WTC11 (cell line): Measurements from ENCODE around the gene SPESP1. TPM values are rescaled to one million over a fixed set of nuclear protein-coding genes. Genes with fewer than 3 reads are reported as not detected.

ENCODE experiments used
- ATAC-seq: fragments of 200-7000 bp; cut with Tn5 transposase; 2 replicates; pipeline ENCODE4 v1.10.0; 2021; ENCODE audit warnings: mild to moderate bottlenecking, moderate library complexity
- CTCF ChIA-PET: fragments of 300-600 bp; sonication (Branson Sonifier 250); formaldehyde crosslinking; loops from one replicate; lab custom pipeline; 2021; ENCODE audit warnings: antibody characterized with exemption; lab: Charles Lee
- POLR2A ChIA-PET: fragments of 350-600 bp; sonication (Branson Sonifier 250); formaldehyde crosslinking; loops from one replicate; lab custom pipeline; 2021; ENCODE audit warnings: antibody characterized with exemption; lab: Charles Lee
- DNase-seq: peaks from one replicate; pipeline ENCODE4 v3.0.0; 2021; ENCODE audit warnings: low spot score
- H3K27ac Mint-ChIP-seq: 2 replicates; pipeline ENCODE4 v1.8.0; 2021; ENCODE audit warnings: mixed read lengths
- H3K27me3 Mint-ChIP-seq: 2 replicates; pipeline ENCODE4 v1.8.0; 2021; ENCODE audit warnings: low read depth, mild to moderate bottlenecking, moderate library complexity, mixed read lengths
- H3K36me3 Mint-ChIP-seq: 2 replicates; pipeline ENCODE4 v1.8.0; 2021; ENCODE audit warnings: mixed read lengths
- H3K4me1 Mint-ChIP-seq: 2 replicates; pipeline ENCODE4 v1.8.0; 2022; ENCODE audit warnings: mixed read lengths
- H3K4me3 Mint-ChIP-seq: 2 replicates; pipeline ENCODE4 v1.8.0; 2021; ENCODE audit warnings: mild to moderate bottlenecking, moderate library complexity, mixed read lengths
- H3K9me3 Mint-ChIP-seq: 2 replicates; pipeline ENCODE4 v1.8.0; 2021; ENCODE audit warnings: mixed read lengths
- ATF2 ChIP-seq: sonication (generic); formaldehyde crosslinking; IDR thresholded peaks from 2 replicates; pipeline ENCODE4 v1.8.1; 2022; ENCODE audit warnings: low read depth, missing genetic modification reagents, borderline replicate concordance
- CREB1 ChIP-seq: sonication (generic); formaldehyde crosslinking; IDR thresholded peaks from 2 replicates; pipeline ENCODE4 v1.8.0; 2023; ENCODE audit warnings: mild to moderate bottlenecking, missing genetic modification reagents
- CTCF ChIP-seq: fragments of 200-600 bp; IDR thresholded peaks from 2 replicates; pipeline ENCODE4 v1.8.0; 2022; ENCODE audit warnings: antibody characterized with exemption
- E2F4 ChIP-seq: sonication (generic); formaldehyde crosslinking; IDR thresholded peaks from 2 replicates; pipeline ENCODE4 v1.8.1; 2022; ENCODE audit warnings: low read depth, mild to moderate bottlenecking, moderate library complexity, missing genetic modification reagents, borderline replicate concordance
- FOXP1 ChIP-seq: sonication (generic); formaldehyde crosslinking; IDR thresholded peaks from 2 replicates; pipeline ENCODE4 v1.8.0; 2022; ENCODE audit warnings: missing genetic modification reagents, mild to moderate bottlenecking, moderate library complexity, borderline replicate concordance
- HMGA2 ChIP-seq: fragments of 250-450 bp; sonication (Bioruptor Pico); IDR thresholded peaks from 2 replicates; pipeline ENCODE4 v1.4.0; 2021; ENCODE audit warnings: mild to moderate bottlenecking, moderate library complexity
- MLX ChIP-seq: sonication (generic); formaldehyde crosslinking; IDR thresholded peaks from 2 replicates; pipeline ENCODE4 v1.8.1; 2023; ENCODE audit warnings: mild to moderate bottlenecking, missing genetic modification reagents, moderate library complexity
- NR1H2 ChIP-seq: sonication (generic); formaldehyde crosslinking; IDR thresholded peaks from 2 replicates; pipeline ENCODE4 v1.9.0; 2021; ENCODE audit warnings: mild to moderate bottlenecking, moderate library complexity, missing genetic modification reagents
- NR3C1 ChIP-seq: sonication (generic); formaldehyde crosslinking; conservative IDR thresholded peaks from 2 replicates; pipeline ENCODE4 v1.8.1; 2023; ENCODE audit warnings: low read depth, mild to moderate bottlenecking, missing genetic modification reagents
- PRDM15 ChIP-seq: sonication (generic); formaldehyde crosslinking; IDR thresholded peaks from 2 replicates; pipeline ENCODE4 v1.8.0; 2022; ENCODE audit warnings: missing genetic modification reagents
- PRRX2 ChIP-seq: fragments of 250-450 bp; sonication (Bioruptor Pico); IDR thresholded peaks from 2 replicates; pipeline ENCODE4 v1.8.0; 2021; ENCODE audit warnings: mild to moderate bottlenecking
- SOX15 ChIP-seq: fragments of 250-450 bp; sonication (Bioruptor Pico); IDR thresholded peaks from 2 replicates; pipeline ENCODE4 v1.9.0; 2021; ENCODE audit warnings: mild to moderate bottlenecking
- TEAD4 ChIP-seq: sonication (generic); formaldehyde crosslinking; IDR thresholded peaks from 2 replicates; pipeline ENCODE4 v1.8.0; 2022; ENCODE audit warnings: mild to moderate bottlenecking, missing genetic modification reagents
- ZBTB21 ChIP-seq: sonication (generic); formaldehyde crosslinking; IDR thresholded peaks from 2 replicates; pipeline ENCODE4 v1.8.1; 2023; ENCODE audit warnings: mild to moderate bottlenecking, missing genetic modification reagents, borderline replicate concordance
- ZNF138 ChIP-seq: sonication (generic); formaldehyde crosslinking; conservative IDR thresholded peaks from 2 replicates; pipeline ENCODE4 v1.8.1; 2022; ENCODE audit warnings: mild to moderate bottlenecking, moderate library complexity, missing genetic modification reagents
- ZNF219 ChIP-seq: sonication (generic); formaldehyde crosslinking; IDR thresholded peaks from 2 replicates; pipeline ENCODE4 v1.8.0; 2023; ENCODE audit warnings: missing genetic modification reagents, mild to moderate bottlenecking, borderline replicate concordance
- ZNF396 ChIP-seq: fragments of 250-450 bp; sonication (Bioruptor Pico); IDR thresholded peaks from 2 replicates; pipeline ENCODE4 v1.8.0; 2021; ENCODE audit warnings: mild to moderate bottlenecking, moderate library complexity, borderline replicate concordance
- total RNA-seq: library from RNA; stranded (reverse); gene quantifications from 3 replicates; pipeline ENCODE4 v1.2.3, GENCODE V29; 2021
- TF ChIP-seq, protein P1 (sequence below): sonication (generic); formaldehyde crosslinking; IDR thresholded peaks from 2 replicates; pipeline ENCODE4 v1.8.1; 2023; ENCODE audit warnings: mild to moderate bottlenecking, missing genetic modification reagents, moderate library complexity
- TF ChIP-seq, protein P2 (sequence below): sonication (generic); formaldehyde crosslinking; IDR thresholded peaks from 2 replicates; pipeline ENCODE4 v1.8.0; 2022; ENCODE audit warnings: mild to moderate bottlenecking, missing genetic modification reagents

The SPESP1 gene
- total RNA-seq, 1 experiment from 2014 or later = not detected

DNA sequence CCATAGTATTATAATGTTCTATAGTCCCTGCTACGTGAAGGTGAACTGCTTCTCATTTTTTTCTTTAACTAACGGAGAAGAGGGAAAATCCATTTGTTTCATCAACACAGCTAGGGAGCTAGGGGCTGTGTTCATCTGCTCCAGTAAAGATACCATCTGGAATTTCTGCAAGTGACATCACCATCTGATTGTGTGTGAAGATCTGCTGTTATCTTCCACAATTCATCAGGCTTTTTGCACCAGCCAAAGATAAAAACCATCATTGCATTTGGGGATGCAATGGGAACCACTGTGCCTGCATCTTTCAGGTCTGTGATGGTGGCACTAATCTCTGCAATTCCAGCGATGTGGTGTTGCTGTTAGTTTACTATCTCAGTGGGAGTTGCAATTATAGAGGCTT, 48.7 kb downstream of the SPESP1 start:
- Mint-ChIP-seq H3K27ac (no peak overlapping the region), H3K4me1 (no peaks in the 10 kb centered on the region), H3K36me3 (peaks cover 20% of the 10 kb centered on the region), H3K4me3 (no peak overlapping the region), H3K9me3 (peaks cover 70% of the 10 kb centered on the region), H3K27me3 (peaks cover 15% of the 10 kb centered on the region)
- POLR2A ChIA-PET = no interaction called here
- TF ChIP-seq, protein P1, sequence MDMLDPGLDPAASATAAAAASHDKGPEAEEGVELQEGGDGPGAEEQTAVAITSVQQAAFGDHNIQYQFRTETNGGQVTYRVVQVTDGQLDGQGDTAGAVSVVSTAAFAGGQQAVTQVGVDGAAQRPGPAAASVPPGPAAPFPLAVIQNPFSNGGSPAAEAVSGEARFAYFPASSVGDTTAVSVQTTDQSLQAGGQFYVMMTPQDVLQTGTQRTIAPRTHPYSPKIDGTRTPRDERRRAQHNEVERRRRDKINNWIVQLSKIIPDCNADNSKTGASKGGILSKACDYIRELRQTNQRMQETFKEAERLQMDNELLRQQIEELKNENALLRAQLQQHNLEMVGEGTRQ (CRISPR knock-in tag) = no peak
- TF ChIP-seq NR3C1 (CRISPR knock-in tag) = no peak
- TF ChIP-seq ZNF138 (CRISPR knock-in tag) = no peak
- TF ChIP-seq MLX (CRISPR knock-in tag) = no peak
- TF ChIP-seq TEAD4 = no peak
- TF ChIP-seq E2F4 (CRISPR knock-in tag) = no peak
- TF ChIP-seq SOX15 (CRISPR knock-in tag) = no peak
- TF ChIP-seq HMGA2 (CRISPR knock-in tag) = no peak
- no peak for TF ChIP-seq CREB1 (CRISPR knock-in tag)
- no peak for TF ChIP-seq ZBTB21 (CRISPR knock-in tag)
- TF ChIP-seq CTCF = no peak
- TF ChIP-seq ATF2 (CRISPR knock-in tag) = no peak
- no peak for TF ChIP-seq NR1H2 (CRISPR knock-in tag)
- ATAC-seq (no peak), DNase-seq (no peak)
- CTCF ChIA-PET = no interaction called here

- ChIA-PET POLR2A (no interaction called here), CTCF (no interaction called here)
- no peak for DNase-seq
- no peaks in the 10 kb centered on the region for H3K4me1 Mint-ChIP-seq
- no peak for TF ChIP-seq ZNF396
- no peak for TF ChIP-seq FOXP1 (CRISPR knock-in tag)
- TF ChIP-seq HMGA2 (CRISPR knock-in tag) = no peak
- TF ChIP-seq, protein P2, sequence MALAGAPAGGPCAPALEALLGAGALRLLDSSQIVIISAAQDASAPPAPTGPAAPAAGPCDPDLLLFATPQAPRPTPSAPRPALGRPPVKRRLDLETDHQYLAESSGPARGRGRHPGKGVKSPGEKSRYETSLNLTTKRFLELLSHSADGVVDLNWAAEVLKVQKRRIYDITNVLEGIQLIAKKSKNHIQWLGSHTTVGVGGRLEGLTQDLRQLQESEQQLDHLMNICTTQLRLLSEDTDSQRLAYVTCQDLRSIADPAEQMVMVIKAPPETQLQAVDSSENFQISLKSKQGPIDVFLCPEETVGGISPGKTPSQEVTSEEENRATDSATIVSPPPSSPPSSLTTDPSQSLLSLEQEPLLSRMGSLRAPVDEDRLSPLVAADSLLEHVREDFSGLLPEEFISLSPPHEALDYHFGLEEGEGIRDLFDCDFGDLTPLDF (CRISPR knock-in tag) = no peak
- no peak for TF ChIP-seq PRRX2 (CRISPR knock-in tag)
- TF ChIP-seq PRDM15 = no peak
- TF ChIP-seq ZNF219 = no peak
- no peak for TF ChIP-seq CTCF
- H3K27me3 Mint-ChIP-seq = peaks cover 14% of the 10 kb centered on the region
- peaks cover 65% of the 10 kb centered on the region for H3K9me3 Mint-ChIP-seq
- H3K4me3 Mint-ChIP-seq = no peak overlapping the region
- no peak overlapping the region for H3K27ac Mint-ChIP-seq
- peaks cover 20% of the 10 kb centered on the region for H3K36me3 Mint-ChIP-seq
- no peak for ATAC-seq
Observed at GRCh38 chr15:68979816-68980215, 49.5 kb downstream of the SPESP1 start.
